Activated naive CD4-positive, alpha-beta T cell treated with anti-CD3 and anti-CD28 coated beads, Interleukin-2, amount 50 U/mL, for 72 hours (primary cell): Measurements from ENCODE around the gene ZNF318. TPM values are rescaled to one million over a fixed set of nuclear protein-coding genes. Genes with fewer than 3 reads are reported as not detected.
A peak's percentile ranks its signal among the peaks of the same experiment; 100 is the strongest.
"Not testable (repeated sequence)": the region's sequence is repeated elsewhere in the genome, so short reads cannot be mapped to it uniquely, and the experiment has no call there.

Source experiments
- ATAC-seq, 2 donors: fragments of 150-1000 bp; cut with Tn5 transposase; 2 replicates each; pipeline ENCODE4 v1.10.0; 2021; ENCODE audit warnings: mild to moderate bottlenecking in 2 of 2, moderate library complexity in 2 of 2
- DNase-seq, 2 donors: peaks; one replicate each; pipeline ENCODE4 v3.0.0; 2021 to 2022; ENCODE audit warnings: low spot score in 2 of 2
- H3K27ac Mint-ChIP-seq, 2 donors: one replicate each; pipeline ENCODE4 v1.8.0; 2022; ENCODE audit warnings: mild to moderate bottlenecking in 2 of 2, mixed read lengths in 2 of 2
- H3K36me3 Mint-ChIP-seq, 2 donors: one replicate each; pipeline ENCODE4 v1.8.0; 2022; ENCODE audit warnings: mixed read lengths in 2 of 2
- H3K9me3 Mint-ChIP-seq, 2 donors: one replicate each; pipeline ENCODE4 v1.8.0; 2022; ENCODE audit warnings: mixed read lengths in 2 of 2
- total RNA-seq, 2 donors: library from RNA; stranded (reverse); gene quantifications; one replicate each; pipeline ENCODE4 v1.2.3, GENCODE V29; 2022

The ZNF318 gene
- 10 to 100 TPM; 10.8 to 12.2 TPM for total RNA-seq

GRCh38 chr6:43369174-43370002 is at the start of gene ZNF318:
Gene ZNF318 (minus strand): TSS chr6:43369647. CDS start chr6:43369365, 282 bp downstream.
- peak; percentile 94 to 98 for ATAC-seq

GRCh38 chr6:43416935-43417334 is 47.5 kb upstream of the ZNF318 start:
- Mint-ChIP-seq H3K9me3 (no peaks in the 10 kb centered on the region), H3K36me3 (no peaks in the 10 kb centered on the region), H3K27ac (no peak overlapping the region)
- ATAC-seq (no peak), DNase-seq (no peak)

More at GRCh38 chr6:43369174-43370002, at the start of gene ZNF318:
- Mint-ChIP-seq H3K9me3 (no peaks in the 10 kb centered on the region), H3K36me3 (no peaks in the 10 kb centered on the region), H3K27ac (peak within 1 kb of the TSS; percentile 92 to 93)
- peak; percentile 91 to 95 for DNase-seq

GRCh38 chr6:43415275-43415674 is 45.8 kb upstream of the ZNF318 start:
- not testable (repeated sequence) for H3K9me3 Mint-ChIP-seq, H3K27ac Mint-ChIP-seq, DNase-seq, H3K36me3 Mint-ChIP-seq, ATAC-seq

- DNase-seq: no peak
- no peak for ATAC-seq
- Mint-ChIP-seq H3K9me3 (no peaks in the 10 kb centered on the region), H3K36me3 (no peaks in the 10 kb centered on the region), H3K27ac (no peak overlapping the region)
Measured at GRCh38 chr6:43413002-43413401, 43.6 kb upstream of the ZNF318 start.

GRCh38 chr6:43412541-43412940 is 43.1 kb upstream of the ZNF318 start:
- ATAC-seq (no peak), DNase-seq (no peak)
- no peaks in the 10 kb centered on the region for H3K36me3 Mint-ChIP-seq
- H3K9me3 Mint-ChIP-seq: no peaks in the 10 kb centered on the region
- H3K27ac Mint-ChIP-seq: no peak overlapping the region

GRCh38 chr6:43410776-43411175 is 41.3 kb upstream of the ZNF318 start:
- H3K27ac Mint-ChIP-seq, H3K9me3 Mint-ChIP-seq, ATAC-seq, H3K36me3 Mint-ChIP-seq, DNase-seq: not testable (repeated sequence)

GRCh38 chr6:43408259-43408658 is 38.8 kb upstream of the ZNF318 start:
- Mint-ChIP-seq H3K9me3 (no peaks in the 10 kb centered on the region), H3K36me3 (no peaks in the 10 kb centered on the region), H3K27ac (no peak overlapping the region)
- ATAC-seq: no peak
- DNase-seq: no peak

- no peak overlapping the region for H3K27ac Mint-ChIP-seq
- H3K36me3 Mint-ChIP-seq: no peaks in the 10 kb centered on the region
- no peak for DNase-seq
- ATAC-seq: no peak
- no peaks in the 10 kb centered on the region for H3K9me3 Mint-ChIP-seq
Measured at GRCh38 chr6:43407296-43407695, 37.8 kb upstream of the ZNF318 start.

GRCh38 chr6:43405354-43405753 is 35.9 kb upstream of the ZNF318 start:
- Mint-ChIP-seq H3K27ac (no peak overlapping the region), H3K36me3 (no peaks in the 10 kb centered on the region), H3K9me3 (no peaks in the 10 kb centered on the region)
- ATAC-seq (no peak), DNase-seq (no peak)

GRCh38 chr6:43402820-43403219 is 33.4 kb upstream of the ZNF318 start:
- Mint-ChIP-seq H3K36me3 (no peaks in the 10 kb centered on the region), H3K9me3 (no peaks in the 10 kb centered on the region), H3K27ac (no peak overlapping the region)
- DNase-seq (no peak), ATAC-seq (no peak)

- ATAC-seq (no peak), DNase-seq (no peak)
- H3K9me3 Mint-ChIP-seq: no peaks in the 10 kb centered on the region
- no peaks in the 10 kb centered on the region for H3K36me3 Mint-ChIP-seq
- H3K27ac Mint-ChIP-seq: no peak overlapping the region
Measured at GRCh38 chr6:43401730-43402129, 32.3 kb upstream of the ZNF318 start.

GRCh38 chr6:43399932-43400487 is 30.6 kb upstream of the ZNF318 start:
- no peak for DNase-seq
- no peak for ATAC-seq
- Mint-ChIP-seq H3K27ac (no peak overlapping the region), H3K9me3 (no peaks in the 10 kb centered on the region), H3K36me3 (no peaks in the 10 kb centered on the region)

GRCh38 chr6:43396408-43397149 is 27.1 kb upstream of the ZNF318 start:
- Mint-ChIP-seq H3K27ac (no peak overlapping the region), H3K9me3 (no peaks in the 10 kb centered on the region)
- no peak for ATAC-seq

GRCh38 chr6:43395776-43396175 is 26.3 kb upstream of the ZNF318 start:
- no peak for ATAC-seq
- Mint-ChIP-seq H3K9me3 (no peaks in the 10 kb centered on the region), H3K36me3 (no peaks in the 10 kb centered on the region), H3K27ac (no peak overlapping the region)
- DNase-seq: no peak

More at GRCh38 chr6:43396408-43397149, 27.1 kb upstream of the ZNF318 start:
- no peak for DNase-seq
- H3K36me3 Mint-ChIP-seq: no peaks in the 10 kb centered on the region

- ATAC-seq (no peak), DNase-seq (no peak)
- Mint-ChIP-seq H3K36me3 (no peaks in the 10 kb centered on the region), H3K9me3 (no peaks in the 10 kb centered on the region), H3K27ac (no peak overlapping the region)
Measured at GRCh38 chr6:43394982-43395381, 25.5 kb upstream of the ZNF318 start.

GRCh38 chr6:43393602-43394001 is 24.2 kb upstream of the ZNF318 start:
- Mint-ChIP-seq H3K9me3 (no peaks in the 10 kb centered on the region), H3K27ac (no peak overlapping the region), H3K36me3 (no peaks in the 10 kb centered on the region)
- DNase-seq (no peak), ATAC-seq (no peak)

GRCh38 chr6:43393133-43393532 is 23.7 kb upstream of the ZNF318 start:
- H3K36me3 Mint-ChIP-seq, DNase-seq, ATAC-seq, H3K27ac Mint-ChIP-seq, H3K9me3 Mint-ChIP-seq: not testable (repeated sequence)
